HFFc6 (cell line): ENCODE data around the gene GOLGA6L7. TPM values are rescaled to one million over a fixed set of nuclear protein-coding genes. Genes with fewer than 3 reads are reported as not detected.
"Not testable (repeated sequence)": the region's sequence is repeated elsewhere in the genome, so short reads cannot be mapped to it uniquely, and the experiment has no call there.

ENCODE experiments used
- DNase-seq: peaks from one replicate; pipeline ENCODE4 v3.0.0-alpha.2; 2018
- H3K27ac Mint-ChIP-seq: 2 replicates; pipeline ENCODE4 v1.8.0; 2020; ENCODE audit warnings: mild to moderate bottlenecking, mixed read lengths
- H3K27me3 Mint-ChIP-seq: 2 replicates; pipeline ENCODE4 v1.8.0; 2021; ENCODE audit warnings: mild to moderate bottlenecking, moderate library complexity, mixed read lengths; ENCODE audit not compliant: insufficient read depth
- H3K36me3 Mint-ChIP-seq: 2 replicates; pipeline ENCODE4 v1.8.0; 2021; ENCODE audit warnings: low read depth, mixed read lengths
- H3K4me1 Mint-ChIP-seq: 2 replicates; pipeline ENCODE4 v1.8.0; 2020; ENCODE audit warnings: low read depth, mixed read lengths
- H3K4me3 Mint-ChIP-seq: 2 replicates; pipeline ENCODE4 v1.8.0; 2020; ENCODE audit warnings: mild to moderate bottlenecking, moderate library complexity, mixed read lengths
- H3K9me3 Mint-ChIP-seq: 2 replicates; pipeline ENCODE4 v1.8.0; 2020; ENCODE audit warnings: mild to moderate bottlenecking, mixed read lengths
- total RNA-seq, 6 experiments: library from RNA; stranded (reverse); fragmentation: NEBNext Ultra II Directional; extraction: Animal tissue kit (Norgen Biotek cat#: 25700); gene quantifications; 2 replicates in 1 of 6; 3 replicates in 5 of 6; pipeline ENCODE4 v1.2.3, GENCODE V29; 2021
- TF ChIP-seq, protein P1 (sequence below): fragments of 200-600 bp; sonication (generic); IDR thresholded peaks from 2 replicates; pipeline ENCODE4 v1.5.0; 2021; ENCODE audit warnings: antibody characterized with exemption, mild to moderate bottlenecking

GOLGA6L7 gene
- total RNA-seq, 6 experiments from 2014 or later = not detected

DNA sequence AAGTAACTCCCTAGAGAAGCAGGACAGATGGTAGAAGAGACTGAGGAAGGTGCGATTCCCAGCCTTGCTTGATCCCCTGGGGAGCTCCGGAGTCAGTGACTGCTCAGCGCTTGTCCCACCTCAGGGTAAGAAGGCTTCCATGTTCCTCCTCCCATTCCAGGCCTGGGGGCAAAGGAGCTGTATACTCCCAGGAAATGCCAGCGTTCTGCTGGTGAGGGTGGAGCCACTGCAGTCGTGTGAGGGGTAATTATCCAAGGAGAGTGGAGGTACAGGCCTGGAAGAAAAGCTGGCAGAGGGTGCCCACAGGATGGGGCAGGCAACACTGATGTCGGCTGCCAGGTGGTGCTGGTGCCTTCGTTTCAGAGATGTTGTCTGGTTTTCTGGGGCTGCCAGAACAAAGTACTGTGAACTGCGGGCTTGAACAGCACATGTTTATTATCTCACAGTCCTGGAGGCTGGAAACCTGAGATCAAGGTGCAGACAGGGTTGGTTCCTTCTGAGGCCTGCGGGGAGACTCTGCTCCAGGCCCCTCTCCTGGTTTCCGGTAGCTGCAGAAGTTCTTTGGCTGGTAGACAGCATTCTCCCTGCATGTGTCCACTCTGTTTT, 25.2 kb upstream of the GOLGA6L7 start:
- no peak overlapping the region for H3K4me3 Mint-ChIP-seq
- no peak for DNase-seq
- H3K9me3 Mint-ChIP-seq = peaks cover 5% of the 10 kb centered on the region; the same call in 1 of the 2 replicates
- no peak overlapping the region for H3K27ac Mint-ChIP-seq
- H3K36me3 Mint-ChIP-seq = no peaks in the 10 kb centered on the region
- H3K4me1 Mint-ChIP-seq = no peaks in the 10 kb centered on the region
- TF ChIP-seq, protein P1, sequence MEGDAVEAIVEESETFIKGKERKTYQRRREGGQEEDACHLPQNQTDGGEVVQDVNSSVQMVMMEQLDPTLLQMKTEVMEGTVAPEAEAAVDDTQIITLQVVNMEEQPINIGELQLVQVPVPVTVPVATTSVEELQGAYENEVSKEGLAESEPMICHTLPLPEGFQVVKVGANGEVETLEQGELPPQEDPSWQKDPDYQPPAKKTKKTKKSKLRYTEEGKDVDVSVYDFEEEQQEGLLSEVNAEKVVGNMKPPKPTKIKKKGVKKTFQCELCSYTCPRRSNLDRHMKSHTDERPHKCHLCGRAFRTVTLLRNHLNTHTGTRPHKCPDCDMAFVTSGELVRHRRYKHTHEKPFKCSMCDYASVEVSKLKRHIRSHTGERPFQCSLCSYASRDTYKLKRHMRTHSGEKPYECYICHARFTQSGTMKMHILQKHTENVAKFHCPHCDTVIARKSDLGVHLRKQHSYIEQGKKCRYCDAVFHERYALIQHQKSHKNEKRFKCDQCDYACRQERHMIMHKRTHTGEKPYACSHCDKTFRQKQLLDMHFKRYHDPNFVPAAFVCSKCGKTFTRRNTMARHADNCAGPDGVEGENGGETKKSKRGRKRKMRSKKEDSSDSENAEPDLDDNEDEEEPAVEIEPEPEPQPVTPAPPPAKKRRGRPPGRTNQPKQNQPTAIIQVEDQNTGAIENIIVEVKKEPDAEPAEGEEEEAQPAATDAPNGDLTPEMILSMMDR = no peak
- peaks cover 5% of the 10 kb centered on the region for H3K27me3 Mint-ChIP-seq

- DNase-seq = no peak
- H3K9me3 Mint-ChIP-seq = peaks cover 5% of the 10 kb centered on the region; the same call in 1 of the 2 replicates
- no peaks in the 10 kb centered on the region for H3K4me1 Mint-ChIP-seq
- H3K36me3 Mint-ChIP-seq = no peaks in the 10 kb centered on the region
- no peak overlapping the region for H3K27ac Mint-ChIP-seq
- H3K4me3 Mint-ChIP-seq = no peak overlapping the region
- H3K27me3 Mint-ChIP-seq = peaks cover 9% of the 10 kb centered on the region
- TF ChIP-seq, protein P1 = no peak
These were observed 24.6 kb upstream of the GOLGA6L7 start for GRCh38 chr15:28873006-28873405.

GRCh38 chr15:28871168-28871567, 22.7 kb upstream of the GOLGA6L7 start:
- Mint-ChIP-seq H3K36me3 (no peaks in the 10 kb centered on the region), H3K4me1 (no peaks in the 10 kb centered on the region), H3K9me3 (peaks cover 5% of the 10 kb centered on the region; the same call in 1 of the 2 replicates), H3K27ac (no peak overlapping the region), H3K27me3 (peaks cover 9% of the 10 kb centered on the region), H3K4me3 (no peak overlapping the region)
- TF ChIP-seq, protein P1 = no peak
- no peak for DNase-seq

DNA sequence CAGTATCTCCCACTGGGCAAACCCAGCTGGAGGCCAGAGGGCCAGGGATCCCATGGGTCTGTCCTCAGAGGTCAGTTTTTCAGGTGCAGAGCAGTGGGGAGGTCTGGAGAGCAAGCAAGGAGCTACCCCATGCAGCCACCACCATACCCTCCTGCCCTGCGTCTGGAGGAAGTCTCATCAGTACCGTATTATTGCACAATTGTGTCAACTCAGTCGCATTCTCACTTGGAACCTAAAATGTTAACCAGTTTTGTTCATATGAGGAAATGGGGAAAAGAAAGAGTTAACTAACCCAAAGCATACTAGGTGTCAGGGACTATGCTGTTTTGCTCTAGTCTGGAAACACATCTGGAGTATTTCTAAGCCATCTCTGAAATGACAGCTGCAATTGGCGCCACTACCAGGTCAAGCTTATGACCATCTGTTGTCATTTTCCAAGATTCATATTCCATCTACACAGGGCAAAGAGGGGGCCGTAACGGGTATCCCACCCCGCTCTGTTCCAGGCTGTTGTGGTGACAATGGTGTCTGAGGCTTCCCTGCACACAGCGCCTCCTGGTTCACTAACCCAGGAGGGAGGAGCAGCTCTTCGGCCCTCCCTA, 20.4 kb upstream of the GOLGA6L7 start:
- H3K4me3 Mint-ChIP-seq = no peak overlapping the region

DNA sequence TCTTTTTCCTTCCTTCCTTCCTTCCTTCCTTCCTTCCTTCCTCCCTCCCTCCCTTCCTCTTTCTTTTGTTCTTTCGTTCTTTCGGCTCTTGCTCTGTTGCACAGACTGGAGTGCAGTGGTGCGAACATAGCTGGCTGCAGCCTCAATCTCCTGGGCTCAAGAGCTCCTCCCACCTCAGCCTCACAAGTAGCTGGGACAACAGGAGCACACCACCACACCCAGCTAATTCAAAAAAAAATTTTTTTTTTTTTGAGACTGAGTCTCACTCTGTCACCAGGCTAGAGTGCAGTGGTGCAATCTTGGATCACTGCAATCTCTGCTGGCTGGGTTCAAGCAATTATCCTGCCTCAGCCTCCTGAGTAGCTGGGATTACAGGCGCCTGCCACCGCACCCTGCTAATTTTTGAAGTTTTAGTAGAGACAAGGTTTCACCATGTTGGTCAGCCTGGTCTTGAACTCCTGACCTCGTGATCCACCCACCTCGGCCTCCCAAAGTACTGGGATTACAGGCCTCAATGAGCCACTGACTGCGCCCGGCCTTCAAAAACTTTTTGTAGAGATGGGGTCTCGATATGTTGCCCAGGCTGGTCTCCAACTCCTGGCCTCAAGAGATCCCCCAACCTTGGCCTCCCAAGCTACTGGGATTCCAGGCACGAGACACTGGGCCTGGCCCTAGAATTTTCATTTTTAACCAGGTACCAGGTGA, 13.3 kb upstream of the GOLGA6L7 start:
- H3K27me3 Mint-ChIP-seq, H3K9me3 Mint-ChIP-seq, H3K4me1 Mint-ChIP-seq, H3K36me3 Mint-ChIP-seq, DNase-seq, H3K4me3 Mint-ChIP-seq, H3K27ac Mint-ChIP-seq: not testable (repeated sequence)

More for the DNA sequence above, 20.4 kb upstream of the GOLGA6L7 start:
- TF ChIP-seq, protein P1 = no peak
- H3K36me3 Mint-ChIP-seq = no peaks in the 10 kb centered on the region
- peaks cover 9% of the 10 kb centered on the region for H3K27me3 Mint-ChIP-seq
- no peaks in the 10 kb centered on the region; the same call in 1 of the 2 replicates for H3K9me3 Mint-ChIP-seq
- DNase-seq = no peak
- no peaks in the 10 kb centered on the region for H3K4me1 Mint-ChIP-seq
- no peak overlapping the region for H3K27ac Mint-ChIP-seq

- Mint-ChIP-seq H3K4me3 (no peak overlapping the region), H3K27me3 (peaks cover 6% of the 10 kb centered on the region), H3K36me3 (no peaks in the 10 kb centered on the region), H3K9me3 (no peaks in the 10 kb centered on the region), H3K27ac (no peak overlapping the region), H3K4me1 (no peaks in the 10 kb centered on the region)
- TF ChIP-seq, protein P1 = no peak
- DNase-seq = no peak
These were observed 12.6 kb upstream of the GOLGA6L7 start for GRCh38 chr15:28861031-28861534.

DNA sequence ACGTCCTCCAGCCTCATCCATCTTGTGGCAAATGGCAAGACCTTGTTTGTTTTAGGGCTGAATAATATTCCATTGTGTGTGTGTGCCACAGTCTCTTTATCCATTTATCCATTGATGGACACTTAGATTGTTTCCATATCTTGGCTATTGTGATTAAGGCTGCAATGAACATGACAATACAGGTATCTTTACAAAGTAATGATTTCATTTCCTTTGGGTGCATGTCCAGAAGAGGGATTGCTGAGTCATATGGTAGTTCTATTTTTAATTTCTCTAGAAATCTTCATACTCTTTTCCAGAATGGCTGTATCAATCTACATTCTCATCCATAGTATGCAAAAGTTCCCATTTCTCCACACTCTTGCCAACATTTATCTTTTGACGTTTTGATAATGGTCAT, 6.1 kb upstream of the GOLGA6L7 start:
- H3K27me3 Mint-ChIP-seq, DNase-seq, H3K4me1 Mint-ChIP-seq, H3K36me3 Mint-ChIP-seq, H3K27ac Mint-ChIP-seq, H3K4me3 Mint-ChIP-seq, H3K9me3 Mint-ChIP-seq: not testable (repeated sequence)

- H3K36me3 Mint-ChIP-seq, H3K4me1 Mint-ChIP-seq, DNase-seq, H3K27ac Mint-ChIP-seq, H3K4me3 Mint-ChIP-seq, H3K27me3 Mint-ChIP-seq, H3K9me3 Mint-ChIP-seq: not testable (repeated sequence)
These were observed 5.2 kb upstream of the GOLGA6L7 start for GRCh38 chr15:28853654-28854053.
